ENCODE results near the gene PTPRN2.
"Not testable (repeated sequence)": the region's sequence is repeated elsewhere in the genome, so short reads cannot be mapped to it uniquely, and the experiment has no call there.

The PTPRN2 gene

DNA sequence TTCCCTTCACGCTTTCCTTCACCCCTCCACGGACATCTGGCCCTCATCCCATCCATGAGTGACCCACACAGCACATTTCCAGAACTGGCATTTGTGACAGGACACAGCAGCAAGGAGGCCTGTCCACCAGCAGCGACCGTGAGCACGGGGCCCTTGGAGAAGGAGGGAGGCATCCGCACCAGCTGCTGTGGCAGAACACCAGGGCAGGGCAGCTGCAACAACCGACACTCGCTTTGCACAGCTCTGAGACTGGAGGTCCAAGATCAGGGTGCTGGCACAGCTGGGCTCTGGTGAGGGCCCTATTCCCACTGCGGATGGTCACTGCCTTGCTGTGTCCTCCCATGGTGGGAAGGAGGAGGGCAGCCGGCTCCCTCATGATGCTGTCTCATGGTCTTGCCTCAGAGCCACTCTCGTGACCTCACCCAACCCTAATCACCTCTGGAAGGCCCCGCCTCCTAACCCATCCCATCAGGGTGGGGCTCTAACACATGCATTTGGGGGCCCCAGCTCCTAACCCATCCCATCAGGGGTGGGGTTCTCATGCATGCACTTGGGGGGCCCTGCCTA lies 36.7 kb downstream of the PTPRN2 start:
- DNase-seq (ENCODE audit: low read depth): no peak

- DNase-seq (ENCODE audit: low read depth): no peak
These were observed 37.3 kb downstream of the PTPRN2 start for GRCh38 chr7:158550394-158550700.

GRCh38 chr7:158549616-158550393 lies 37.8 kb downstream of the PTPRN2 start:
- DNase-seq (ENCODE audit: low read depth): no peak

DNA sequence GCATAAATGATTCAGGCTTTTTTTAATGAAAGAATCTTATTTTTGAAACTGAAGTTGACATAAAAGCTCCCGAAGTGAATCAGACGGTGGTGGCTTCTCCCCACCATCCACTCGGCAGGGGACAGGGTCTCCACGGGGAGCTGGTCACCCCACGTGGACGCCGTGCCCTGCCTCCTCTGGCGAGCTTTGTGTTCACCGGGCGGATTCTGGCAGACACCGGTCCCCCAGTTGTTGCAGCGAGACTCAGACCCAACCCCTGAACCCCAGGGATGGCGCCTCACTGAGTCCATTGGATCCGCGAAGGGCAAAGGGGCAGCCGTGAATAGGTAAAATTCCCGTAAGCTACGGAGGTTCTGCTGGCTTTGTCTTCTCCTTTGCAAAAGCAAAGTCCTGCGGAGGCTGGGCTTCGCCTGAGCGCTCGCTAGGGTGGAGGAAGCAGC lies 38.4 kb downstream of the PTPRN2 start:
- no peak for DNase-seq (ENCODE audit: low read depth)

DNA sequence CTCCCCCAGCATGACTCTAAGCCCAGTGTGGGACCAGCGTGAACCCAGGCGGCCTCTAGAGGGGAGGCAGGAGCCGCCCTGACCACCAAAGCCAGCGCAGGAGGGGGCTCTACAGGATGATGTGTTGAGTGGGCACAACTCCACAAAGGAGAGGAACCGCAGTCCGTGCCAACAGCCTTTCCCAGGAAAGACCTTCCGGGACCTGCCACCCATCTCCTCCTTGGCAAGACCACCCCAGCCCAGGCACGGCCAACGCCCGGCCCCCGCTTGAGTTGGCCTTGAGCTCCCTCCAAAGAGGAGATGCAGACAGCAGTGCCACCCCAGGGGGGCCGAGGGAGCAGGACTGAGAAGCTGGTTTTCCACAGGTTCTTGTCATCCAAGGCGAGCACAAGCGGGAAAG lies 38.9 kb downstream of the PTPRN2 start:
- DNase-seq (ENCODE audit: low read depth): no peak

GRCh38 chr7:158547817-158548216 lies 39.8 kb downstream of the PTPRN2 start:
- no peak for DNase-seq (ENCODE audit: low read depth)

DNA sequence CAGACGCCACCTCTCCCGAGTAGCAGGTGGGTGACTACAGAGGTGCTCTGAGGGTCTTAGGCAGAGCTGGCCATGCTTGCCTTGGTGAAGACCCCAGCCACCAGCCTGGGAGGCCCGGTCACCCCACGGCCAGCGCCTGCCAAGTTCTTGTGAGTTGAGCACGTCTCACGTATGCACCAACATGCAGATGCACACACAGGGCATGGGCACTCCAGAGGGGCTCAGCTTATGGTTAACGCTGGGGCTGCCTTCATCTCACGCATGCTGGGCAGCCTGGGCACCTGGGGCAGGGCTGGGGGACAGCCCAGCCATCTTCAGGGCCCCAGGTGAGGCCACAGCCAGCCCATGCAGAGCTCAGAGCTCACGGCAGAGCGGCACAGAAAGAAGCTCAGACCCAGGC lies 41.0 kb downstream of the PTPRN2 start:
- no peak for DNase-seq (ENCODE audit: low read depth)

- DNase-seq (ENCODE audit: low read depth): no peak
These were observed 41.4 kb downstream of the PTPRN2 start for GRCh38 chr7:158546214-158546613.

- no peak for DNase-seq (ENCODE audit: low read depth)
These were observed 42.9 kb downstream of the PTPRN2 start for GRCh38 chr7:158544708-158545107.

DNA sequence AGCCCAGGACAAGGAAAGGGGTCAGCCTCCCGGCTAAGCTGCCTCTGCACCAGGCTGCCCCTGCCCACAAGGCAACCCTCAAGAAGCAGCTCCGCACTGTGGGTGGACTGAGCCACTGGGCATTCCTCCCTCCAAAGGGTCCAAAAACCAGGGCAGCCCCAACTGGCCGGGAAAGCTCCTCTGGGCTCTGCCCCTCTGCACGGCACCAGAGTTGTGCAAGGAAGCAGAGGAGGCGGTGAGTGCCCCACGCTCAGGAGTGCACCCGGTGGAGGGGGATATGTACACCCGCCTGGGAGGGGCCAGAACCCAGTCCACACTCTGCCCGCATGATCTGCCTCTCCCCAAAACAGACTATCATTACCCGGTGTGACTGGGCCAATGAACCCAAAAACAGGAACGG lies 43.8 kb downstream of the PTPRN2 start:
- no peak for DNase-seq (ENCODE audit: low read depth)

- no peak for DNase-seq (ENCODE audit: low read depth)
These were observed 44.7 kb downstream of the PTPRN2 start for GRCh38 chr7:158542651-158543566.

DNA sequence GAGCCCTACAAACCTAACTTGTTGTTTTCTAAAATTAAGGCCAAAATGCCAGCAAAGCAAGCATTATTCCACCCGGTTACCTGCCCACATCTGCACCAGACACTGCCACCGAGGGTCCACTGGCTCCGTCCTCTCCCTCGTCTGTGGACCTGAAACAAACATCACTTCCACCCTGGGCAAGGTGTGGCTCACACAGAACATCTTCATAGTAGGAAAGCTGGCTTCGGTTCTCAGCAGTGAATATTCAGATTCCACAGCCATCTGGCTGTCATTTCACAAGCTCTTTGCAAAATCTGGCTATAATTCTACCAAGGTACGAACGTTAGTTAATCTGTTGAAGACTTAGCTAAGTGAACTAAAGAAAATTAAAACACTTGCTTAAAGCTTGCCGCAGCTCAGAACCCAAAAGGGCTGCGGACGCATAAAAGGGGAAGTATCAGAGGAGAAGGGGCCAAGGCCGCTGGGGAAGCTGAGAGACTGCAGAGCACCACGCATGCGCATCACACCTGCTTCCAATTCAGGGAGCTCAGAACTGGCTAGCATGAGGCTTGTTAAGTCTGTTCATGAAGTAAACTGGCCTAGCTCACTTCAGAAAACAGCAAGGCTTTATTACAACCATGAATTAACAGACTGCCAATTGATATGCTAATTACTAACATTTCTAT lies 46.1 kb downstream of the PTPRN2 start:
- no peak for DNase-seq (ENCODE audit: low read depth)

DNA sequence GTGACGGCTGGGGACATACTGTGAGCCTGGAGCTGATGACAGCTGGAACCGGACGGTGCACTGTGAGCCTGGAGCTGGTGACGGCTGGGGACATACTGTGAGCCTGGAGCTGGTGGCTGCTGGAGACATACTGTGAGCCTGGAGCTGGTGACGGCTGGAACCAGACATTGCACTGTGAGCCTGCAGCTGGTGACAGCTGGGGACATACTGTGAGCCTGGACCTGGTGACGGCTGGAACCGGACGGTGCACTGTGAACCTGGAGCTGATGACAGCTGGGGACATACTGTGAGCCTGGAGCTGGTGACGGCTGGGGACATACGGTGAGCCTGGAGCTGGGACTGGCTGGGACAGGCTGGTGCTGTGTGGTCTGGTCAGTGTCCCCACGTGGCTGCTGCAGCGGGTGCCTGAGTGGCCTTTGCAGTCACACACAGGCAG lies 47.9 kb downstream of the PTPRN2 start:
- DNase-seq (ENCODE audit: low read depth): no peak

GRCh38 chr7:158538156-158538946 lies 49.3 kb downstream of the PTPRN2 start:
- no peak for DNase-seq (ENCODE audit: low read depth)

DNA sequence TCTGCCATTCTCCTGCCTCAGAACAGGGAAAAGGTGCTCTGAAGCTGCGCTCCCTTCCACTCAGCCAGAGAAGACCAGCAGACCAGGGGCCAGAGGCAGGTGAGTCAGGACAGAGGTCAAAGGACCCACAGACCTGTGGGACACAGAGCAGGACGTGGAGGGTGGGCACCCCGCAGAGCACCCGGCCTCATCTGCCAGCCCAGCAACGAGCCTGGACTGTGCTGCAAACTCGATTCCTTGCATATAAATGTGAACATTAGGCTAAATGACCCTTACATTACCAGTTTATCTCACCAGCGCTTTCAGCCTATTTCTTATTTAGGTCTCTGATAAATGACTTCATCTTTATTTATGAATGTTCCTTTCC lies 50.1 kb downstream of the PTPRN2 start:
- DNase-seq (ENCODE audit: low read depth): no peak

DNA sequence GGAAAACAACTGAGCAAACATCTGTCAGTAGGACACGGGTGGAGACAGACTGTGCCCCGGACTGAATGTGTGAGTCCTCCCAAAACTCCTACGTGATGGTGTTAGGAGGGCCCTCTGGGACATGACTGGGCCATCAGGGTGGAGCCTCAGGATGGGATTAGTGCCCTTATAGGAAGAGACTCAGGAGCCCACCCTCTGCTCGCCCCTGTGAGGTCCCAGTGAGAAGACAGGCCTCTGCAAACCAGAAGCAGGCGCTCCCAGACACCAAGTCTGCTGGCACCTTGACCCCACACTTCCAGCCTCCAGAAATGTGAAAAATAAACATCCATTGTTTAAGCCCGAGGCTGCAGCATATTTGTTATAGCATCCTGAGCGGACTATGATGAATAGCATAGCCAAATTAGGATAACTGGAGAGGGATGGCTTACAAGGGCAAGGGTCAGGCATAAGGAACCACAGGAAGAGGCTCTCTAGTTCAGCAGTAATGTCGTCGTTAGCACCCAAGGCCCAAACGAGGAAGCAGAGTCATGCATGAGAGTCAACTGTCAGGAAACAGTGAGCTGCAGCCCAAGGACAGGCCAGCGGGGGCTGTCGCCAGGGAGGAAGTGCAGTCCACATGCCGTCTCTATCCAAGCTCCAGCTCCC lies 50.6 kb downstream of the PTPRN2 start:
- DNase-seq (ENCODE audit: low read depth): no peak

DNA sequence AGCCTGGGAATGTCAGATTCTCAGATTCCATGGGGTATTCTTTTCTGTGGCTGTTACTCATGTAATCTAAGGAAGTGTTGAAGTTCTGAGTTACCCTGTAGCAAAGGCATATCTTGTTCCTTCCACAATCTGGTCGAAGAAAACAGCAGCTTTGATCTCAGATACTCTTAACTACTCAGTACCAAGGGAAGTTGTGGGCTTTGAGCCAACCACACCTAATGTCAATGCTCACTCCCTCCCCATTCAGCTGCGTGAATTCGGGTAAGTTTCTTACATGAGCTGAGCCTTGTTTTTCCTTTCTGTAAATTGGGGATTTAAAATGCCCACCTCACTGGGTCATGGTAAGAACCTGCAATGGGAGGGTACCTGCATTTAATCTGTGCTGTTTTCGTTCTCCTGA lies 52.5 kb downstream of the PTPRN2 start:
- DNase-seq (ENCODE audit: low read depth): no peak

DNA sequence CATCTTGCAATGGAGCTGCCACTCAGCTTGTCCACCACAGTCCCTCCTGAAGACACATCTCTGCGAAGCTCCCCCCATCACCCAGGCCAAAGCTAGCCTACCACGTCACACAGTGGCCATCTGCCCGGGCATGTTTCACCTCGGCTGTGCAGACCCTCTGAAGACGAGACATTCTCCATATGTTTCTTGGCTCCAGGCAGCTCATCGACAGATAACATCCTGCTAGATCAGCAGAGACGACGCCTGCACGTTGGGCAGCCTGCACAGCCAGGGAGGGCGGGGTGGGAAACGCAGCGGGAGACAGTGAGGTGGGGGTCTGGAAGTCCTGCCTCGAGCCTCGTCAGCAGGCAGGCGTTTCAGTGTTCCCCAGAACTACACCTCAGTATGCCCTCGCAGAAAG lies 53.0 kb downstream of the PTPRN2 start:
- no peak for DNase-seq (ENCODE audit: low read depth)

DNA sequence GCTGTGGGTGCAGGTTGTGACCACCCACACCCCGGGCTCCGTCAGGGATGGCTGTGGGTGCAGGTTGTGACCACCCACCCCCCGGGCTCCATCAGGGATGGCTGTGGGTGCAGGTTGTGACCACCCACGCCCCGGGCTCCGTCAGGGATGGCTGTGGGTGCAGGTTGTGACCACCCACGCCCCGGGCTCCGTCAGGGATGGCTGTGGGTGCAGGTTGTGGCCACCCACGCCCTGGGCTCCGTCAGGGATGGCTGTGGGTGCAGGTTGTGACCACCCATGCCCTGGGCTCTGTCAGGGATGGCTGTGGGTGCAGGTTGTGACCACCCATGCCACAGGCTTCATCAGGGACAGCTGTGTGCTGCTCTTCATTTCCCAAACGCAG lies 53.5 kb downstream of the PTPRN2 start:
- DNase-seq (ENCODE audit: low read depth): not testable (repeated sequence)

DNA sequence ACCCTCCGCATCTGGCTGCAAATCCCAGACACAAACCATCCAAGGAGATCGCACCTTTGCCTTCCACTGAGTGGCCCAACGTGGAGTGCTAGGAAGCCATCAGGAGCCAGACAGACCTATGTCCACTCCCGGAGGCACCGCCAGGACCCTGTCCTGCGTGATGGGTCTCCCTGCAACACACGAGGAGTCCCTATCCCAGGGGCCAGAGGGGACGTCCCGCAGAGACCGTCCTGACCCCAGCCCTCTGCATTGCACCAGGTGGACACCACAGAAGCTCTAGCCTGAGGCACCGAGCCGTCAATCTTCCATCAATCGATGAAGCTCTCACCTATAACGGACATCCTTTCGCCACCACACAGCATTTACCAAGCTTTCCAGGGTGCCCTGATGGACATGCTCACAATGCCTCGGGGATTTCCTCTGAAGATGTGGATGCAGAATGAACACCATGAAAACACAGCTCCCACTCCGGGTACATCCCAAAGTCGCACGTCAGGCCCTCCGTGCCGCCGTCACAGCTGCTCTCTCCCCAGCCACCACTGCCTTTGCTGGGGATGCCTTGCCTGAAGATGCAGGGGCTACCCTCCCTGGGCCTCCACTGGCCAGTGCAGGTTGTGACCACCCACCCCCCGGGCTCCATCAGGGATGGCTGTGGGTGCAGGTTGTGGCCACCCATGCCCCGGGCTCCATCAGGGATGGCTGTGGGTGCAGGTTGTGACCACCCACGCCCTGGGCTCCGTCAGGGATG lies 54.1 kb downstream of the PTPRN2 start:
- DNase-seq (ENCODE audit: low read depth): no peak

All from stimulated activated CD8-positive, alpha-beta memory T cell treated with anti-CD3 and anti-CD28 coated beads, Interleukin-15, amount 100 ng/mL, for 24 hours (primary cell).